B cell (primary cell): Measurements from ENCODE around the gene TEAD3. TPM values are rescaled to one million over a fixed set of nuclear protein-coding genes. Genes with fewer than 3 reads are reported as not detected.

ENCODE experiments used
- ATAC-seq: fragments of 200-7000 bp; cut with Tn5 transposase; one replicate; pipeline ENCODE4 v1.10.0; 2021; ENCODE audit warnings: low read depth, mild to moderate bottlenecking, moderate number of reproducible peaks, moderate library complexity
- CTCF ChIA-PET: fragments of 350-600 bp; sonication (Branson Sonifier 250); formaldehyde crosslinking; loops from one replicate; lab custom pipeline; 2021; ENCODE audit warnings: antibody characterized with exemption, inconsistent platforms; lab: Charles Lee
- POLR2A ChIA-PET: fragments of 350-600 bp; sonication (Branson Sonifier 250); formaldehyde crosslinking; loops from one replicate; lab custom pipeline; 2021; ENCODE audit warnings: antibody characterized with exemption; lab: Charles Lee
- DNase-seq: peaks from one replicate; pipeline ENCODE4 v3.0.0; 2013
- H2AFZ ChIP-seq: 2 replicates; pipeline ENCODE4 v1.6.1; 2012; ENCODE audit warnings: mild to moderate bottlenecking, low read depth, low read length; ENCODE audit not compliant: insufficient read depth, poor library complexity, severe bottlenecking
- H3K27ac ChIP-seq, 2 donors: 1 replicate in 1 of 2; 2 replicates in 1 of 2; pipeline ENCODE4 v1.5.1; 2012 to 2013; ENCODE audit warnings: low read length in 2 of 2, mild to moderate bottlenecking in 2 of 2, moderate library complexity in 1 of 2
- H3K27me3 ChIP-seq, 4 experiments: fragments of 200-600 bp in 1 of 4; sonication (generic) in 1 of 4; replicated peaks in 1 of 4; 1 replicate in 2 of 4; 2 replicates in 2 of 4; pipeline versions ENCODE4 v1.6.1 to v1.7.0; 2013 to 2016; ENCODE audit warnings: low read length in 3 of 4, mild to moderate bottlenecking in 2 of 4, mixed read lengths in 1 of 4, moderate library complexity in 1 of 4; ENCODE audit not compliant: insufficient read depth in 4 of 4, control insufficient read depth in 3 of 4; ENCODE audit errors: control extremely low read depth in 1 of 4
- H3K36me3 ChIP-seq, 2 experiments: replicated peaks in 1 of 2; 1 replicate in 1 of 2; 2 replicates in 1 of 2; pipeline versions ENCODE4 v1.6.1 to v1.7.1; 2013; ENCODE audit warnings: low read length in 1 of 2; ENCODE audit not compliant: insufficient read depth in 2 of 2, control insufficient read depth in 1 of 2; ENCODE audit errors: control extremely low read depth in 1 of 2, extremely low read depth in 1 of 2
- H3K4me1 ChIP-seq, 2 donors: fragments of 200-600 bp in 1 of 2; sonication (generic) in 1 of 2; 1 replicate in 1 of 2; 2 replicates in 1 of 2; pipeline versions ENCODE4 v1.5.1 to v1.6.1; 2013 to 2017; ENCODE audit warnings: low read length in 2 of 2; ENCODE audit not compliant: control insufficient read depth in 2 of 2, insufficient read depth in 2 of 2
- H3K4me2 ChIP-seq: replicated peaks from 2 replicates; pipeline ENCODE3; 2012; ENCODE audit warnings: mild to moderate bottlenecking, low read depth, low read length; ENCODE audit not compliant: poor library complexity, severe bottlenecking
- H3K4me3 ChIP-seq, 5 experiments: fragments of 200-600 bp in 1 of 5; sonication (generic) in 1 of 5; 1 replicate in 3 of 5; 2 replicates in 2 of 5; pipeline versions ENCODE4 v1.5.1 to v1.7.0; 2011 to 2016; ENCODE audit warnings: low read length in 4 of 5, mild to moderate bottlenecking in 4 of 5, low read depth in 2 of 5, control low read depth in 1 of 5, moderate library complexity in 1 of 5; ENCODE audit not compliant: insufficient read depth in 1 of 5; ENCODE audit errors: control extremely low read depth in 1 of 5, extremely low read depth in 1 of 5
- H3K79me2 ChIP-seq: fragments of 200-600 bp; sonication (generic); one replicate; pipeline ENCODE4 v1.6.0; 2016; ENCODE audit warnings: low read length; ENCODE audit not compliant: control insufficient read depth, insufficient read depth
- H3K9ac ChIP-seq: fragments of 200-600 bp; sonication (generic); 2 replicates; pipeline ENCODE4 v1.6.1; 2017; ENCODE audit warnings: mild to moderate bottlenecking, low read length, moderate library complexity
- H3K9me3 ChIP-seq, 3 donors: one replicate each; pipeline versions ENCODE4 v1.6.1 to v1.7.1; 2013; ENCODE audit warnings: low read length in 2 of 3; ENCODE audit not compliant: control insufficient read depth in 2 of 3, insufficient read depth in 1 of 3; ENCODE audit errors: control extremely low read depth in 1 of 3
- H4K20me1 ChIP-seq: 2 replicates; pipeline ENCODE4 v1.6.0; 2012; ENCODE audit warnings: mild to moderate bottlenecking, low read length; ENCODE audit not compliant: insufficient read depth, control insufficient read depth, poor library complexity, severe bottlenecking
- H3K27ac Mint-ChIP-seq: one replicate; pipeline ENCODE4 v1.8.0; 2021; ENCODE audit warnings: mixed read lengths
- H3K27me3 Mint-ChIP-seq: one replicate; pipeline ENCODE4 v1.8.0; 2021; ENCODE audit warnings: mixed read lengths
- H3K4me1 Mint-ChIP-seq: one replicate; pipeline ENCODE4 v1.8.0; 2021; ENCODE audit warnings: mixed read lengths
- H3K4me3 Mint-ChIP-seq: one replicate; pipeline ENCODE4 v1.8.0; 2021; ENCODE audit warnings: mixed read lengths
- H3K9me3 Mint-ChIP-seq: one replicate; pipeline ENCODE4 v1.8.0; 2022; ENCODE audit warnings: mixed read lengths; ENCODE audit not compliant: insufficient read depth
- CTCF ChIP-seq: fragments of 200-600 bp; IDR thresholded peaks from one replicate; pipeline ENCODE4 v1.8.0; 2022; ENCODE audit warnings: antibody characterized with exemption, mild to moderate bottlenecking
- EZH2 ChIP-seq: IDR thresholded peaks from 2 replicates; pipeline ENCODE4 v1.6.1; 2012; ENCODE audit warnings: borderline replicate concordance, low read depth, mild to moderate bottlenecking, moderate library complexity, low read length; ENCODE audit not compliant: insufficient read depth, poor library complexity, severe bottlenecking
- WGBS: methylation state at CpG from one replicate; pipeline ENCODE4 v1.1.5; 2013; ENCODE audit warnings: missing lambda C conversion rate; ENCODE audit not compliant: insufficient coverage; 5-methylcytosine and 5-hydroxymethylcytosine counted together
- intact Hi-C: fragments of 100-400 bp; cut with micrococcal nuclease; formaldehyde crosslinking; loops from one replicate; pipeline ENCODE4 v1.10.0; 2022
- polyA plus RNA-seq: library from polyadenylated mRNA; depleted of rRNA; stranded (reverse); fragments of >200 nt; gene quantifications from 2 replicates; pipeline ENCODE4 v1.2.3, GENCODE V29; 2012
- total RNA-seq, 2 donors: library from RNA; stranded (reverse); fragments of 120-200 nt in 1 of 2; gene quantifications; 1 replicate in 1 of 2; 2 replicates in 1 of 2; pipeline versions ENCODE4 v1.2.3 to v1.2.4, GENCODE V29; 2013 to 2022

Gene TEAD3
- total and polyA plus RNA-seq, 2 donors (not counting 1 experiment from before 2014, with no cell fraction given), result 0.17 TPM; not detected in 1

GRCh38 chr6:35486005-35486925 lies 10.6 kb downstream of the TEAD3 start:
- Histone ChIP-seq H4K20me1 (no peaks in the 10 kb centered on the region), H3K79me2 (no peaks in the 10 kb centered on the region), H3K27ac (no peak overlapping the region), H3K9me3 (no peaks in the 10 kb centered on the region), H3K27me3 (no peaks in the 10 kb centered on the region), H3K4me2 (no peak overlapping the region), H3K4me1 (no peaks in the 10 kb centered on the region), H3K36me3 (no peaks in the 10 kb centered on the region), H2AFZ (no peak overlapping the region), H3K4me3 (no peak overlapping the region), H3K9ac (no peak overlapping the region)
- intact Hi-C loops, result no loop called here
- TF ChIP-seq CTCF, result no peak
- TF ChIP-seq EZH2, result no peak
- POLR2A ChIA-PET, result interaction anchor here (0.5 kb wide), 1 partner anchor 15 kb away, joined by 3 read pairs; no protein-coding TSS in a partner anchor
- peaks cover 10% of the 10 kb centered on the region for H3K27me3 Mint-ChIP-seq
- no peak overlapping the region for H3K4me3 Mint-ChIP-seq
- H3K27ac Mint-ChIP-seq, result no peak overlapping the region
- CTCF ChIA-PET, result no interaction called here
- WGBS, result 95% methylated on average over 57 of the region's 61 CpGs
- DNase-seq (no peak), ATAC-seq (no peak)
- no peaks in the 10 kb centered on the region for H3K9me3 Mint-ChIP-seq
- H3K4me1 Mint-ChIP-seq, result no peaks in the 10 kb centered on the region

- H3K9ac ChIP-seq, result no peak overlapping the region
- no peak overlapping the region for H3K4me3 ChIP-seq
- no peak for ATAC-seq
- H4K20me1 ChIP-seq, result no peaks in the 10 kb centered on the region
- H3K4me2 ChIP-seq, result no peak overlapping the region
- H3K27ac ChIP-seq, result no peak overlapping the region
- H3K4me3 Mint-ChIP-seq, result no peak overlapping the region
- no peaks in the 10 kb centered on the region for H3K4me1 ChIP-seq
- ChIA-PET CTCF (no interaction called here), POLR2A (no interaction called here)
- DNase-seq, result no peak
- no peaks in the 10 kb centered on the region for H3K9me3 ChIP-seq
- H3K36me3 ChIP-seq, result no peaks in the 10 kb centered on the region
- no peaks in the 10 kb centered on the region for H3K4me1 Mint-ChIP-seq
- no peaks in the 10 kb centered on the region for H3K27me3 ChIP-seq
- TF ChIP-seq EZH2 (no peak), CTCF (no peak)
- no peak overlapping the region for H3K27ac Mint-ChIP-seq
- intact Hi-C loops, result no loop called here
- peaks cover 2% of the 10 kb centered on the region for H3K27me3 Mint-ChIP-seq
- 91% methylated on average over 11 of the region's 11 CpGs for WGBS
- H3K9me3 Mint-ChIP-seq, result no peaks in the 10 kb centered on the region
- no peaks in the 10 kb centered on the region for H3K79me2 ChIP-seq
- H2AFZ ChIP-seq, result no peak overlapping the region
Observed at GRCh38 chr6:35485402-35485877, 11.4 kb downstream of the TEAD3 start.
